CD14-positive monocyte (primary cell): ENCODE data around the gene NDRG4. TPM values are rescaled to one million over a fixed set of nuclear protein-coding genes. Genes with fewer than 3 reads are reported as not detected.

Source experiments
- DNase-seq, 3 donors: peaks; one replicate each; pipeline ENCODE4 v3.0.0-alpha.2; 2011 to 2022
- H2AFZ ChIP-seq: 2 replicates; pipeline ENCODE4 v1.6.0; 2012; ENCODE audit warnings: mild to moderate bottlenecking, low read depth, low read length, inconsistent platforms; ENCODE audit not compliant: insufficient read depth, poor library complexity, severe bottlenecking
- H3K27ac ChIP-seq, 2 donors: 1 replicate in 1 of 2; 2 replicates in 1 of 2; pipeline ENCODE4 v1.5.1; 2012 to 2013; ENCODE audit warnings: low read length in 2 of 2, control low read depth in 1 of 2, inconsistent platforms in 1 of 2, low read depth in 1 of 2, mild to moderate bottlenecking in 1 of 2
- H3K27me3 ChIP-seq, 2 donors: one replicate each; pipeline versions ENCODE4 v1.6.0 to v1.6.1; 2011 to 2013; ENCODE audit warnings: low read length in 2 of 2; ENCODE audit not compliant: control insufficient read depth in 2 of 2, insufficient read depth in 2 of 2
- H3K36me3 ChIP-seq, 2 donors: replicated peaks in 1 of 2; 1 replicate in 1 of 2; 2 replicates in 1 of 2; pipeline versions ENCODE4 v1.5.1 to v1.6.1; 2012 to 2013; ENCODE audit warnings: low read length in 2 of 2, control low read depth in 1 of 2, inconsistent platforms in 1 of 2, mild to moderate bottlenecking in 1 of 2; ENCODE audit not compliant: insufficient read depth in 2 of 2, control insufficient read depth in 1 of 2
- H3K4me1 ChIP-seq, 2 donors: 1 replicate in 1 of 2; 2 replicates in 1 of 2; pipeline versions ENCODE4 v1.5.1 to v1.6.1; 2012 to 2013; ENCODE audit warnings: low read length in 2 of 2, control low read depth in 1 of 2, inconsistent platforms in 1 of 2, mild to moderate bottlenecking in 1 of 2, moderate library complexity in 1 of 2; ENCODE audit not compliant: insufficient read depth in 2 of 2, control insufficient read depth in 1 of 2
- H3K4me2 ChIP-seq: replicated peaks from 2 replicates; pipeline ENCODE3; 2012; ENCODE audit warnings: low read length, moderate library complexity, mild to moderate bottlenecking; ENCODE audit not compliant: poor library complexity, severe bottlenecking; ENCODE audit errors: extremely low read depth
- H3K4me3 ChIP-seq, 3 experiments: fragments of 200-600 bp in 1 of 3; sonication (generic) in 1 of 3; replicated peaks in 1 of 3; 1 replicate in 2 of 3; 2 replicates in 1 of 3; pipeline ENCODE4 v1.5.1; 2011 to 2013; ENCODE audit warnings: low read length in 3 of 3, mild to moderate bottlenecking in 3 of 3, control low read depth in 2 of 3, low read depth in 2 of 3, inconsistent platforms in 1 of 3, moderate library complexity in 1 of 3
- H3K79me2 ChIP-seq: 2 replicates; pipeline ENCODE4 v1.6.0; 2012; ENCODE audit warnings: mild to moderate bottlenecking, control low read depth, inconsistent platforms, low read length, moderate library complexity; ENCODE audit not compliant: insufficient read depth
- H3K9ac ChIP-seq: 2 replicates; pipeline ENCODE4 v1.6.0; 2017; ENCODE audit warnings: low read length, mild to moderate bottlenecking; ENCODE audit not compliant: insufficient read depth, poor library complexity, severe bottlenecking
- H3K9me3 ChIP-seq, 2 donors: replicated peaks in 1 of 2; 1 replicate in 1 of 2; 2 replicates in 1 of 2; pipeline versions ENCODE4 v1.5.1 to v1.6.1; 2012 to 2013; ENCODE audit warnings: low read length in 2 of 2, control low read depth in 1 of 2; ENCODE audit not compliant: control insufficient read depth in 1 of 2, insufficient read depth in 1 of 2
- H4K20me1 ChIP-seq: 2 replicates; pipeline ENCODE4 v1.6.0; 2012; ENCODE audit warnings: mild to moderate bottlenecking, low read length, control low read depth, moderate library complexity; ENCODE audit not compliant: insufficient read depth
- H3K27ac Mint-ChIP-seq, 7 donors: one replicate each; pipeline ENCODE4 v1.8.0; 2020; ENCODE audit warnings: mild to moderate bottlenecking in 7 of 7, mixed read lengths in 7 of 7, moderate library complexity in 6 of 7, inconsistent platforms in 2 of 7
- H3K27me3 Mint-ChIP-seq, 3 donors: one replicate each; pipeline ENCODE4 v1.8.0; 2021 to 2022; ENCODE audit warnings: low read depth in 3 of 3, mild to moderate bottlenecking in 3 of 3, mixed read lengths in 3 of 3, moderate library complexity in 3 of 3, inconsistent platforms in 1 of 3
- H3K36me3 Mint-ChIP-seq, 2 donors: one replicate each; pipeline ENCODE4 v1.8.0; 2020; ENCODE audit warnings: mixed read lengths in 2 of 2, inconsistent platforms in 1 of 2, mild to moderate bottlenecking in 1 of 2
- H3K4me1 Mint-ChIP-seq: one replicate; pipeline ENCODE4 v1.8.0; 2020; ENCODE audit warnings: mild to moderate bottlenecking, mixed read lengths
- H3K4me3 Mint-ChIP-seq, 2 donors: one replicate each; pipeline ENCODE4 v1.8.0; 2020; ENCODE audit warnings: mild to moderate bottlenecking in 2 of 2, mixed read lengths in 2 of 2, moderate library complexity in 1 of 2
- H3K9me3 Mint-ChIP-seq, 7 donors: one replicate each; pipeline ENCODE4 v1.8.0; 2020 to 2022; ENCODE audit warnings: mixed read lengths in 7 of 7, mild to moderate bottlenecking in 6 of 7, moderate library complexity in 6 of 7, inconsistent platforms in 2 of 7
- CTCF ChIP-seq: fragments of 200-600 bp; IDR thresholded peaks from one replicate; pipeline ENCODE4 v1.8.0; 2022; ENCODE audit warnings: antibody characterized with exemption, mild to moderate bottlenecking
- WGBS: methylation state at CpG from one replicate; pipeline ENCODE4 v1.1.5; 2013; ENCODE audit warnings: missing lambda C conversion rate; ENCODE audit not compliant: insufficient coverage; 5-methylcytosine and 5-hydroxymethylcytosine counted together
- intact Hi-C, 2 donors: fragments of 100-400 bp; cut with micrococcal nuclease; formaldehyde crosslinking; loops; one replicate each; pipeline versions ENCODE4 v1.15.0 to v1.15.1; 2023
- polyA plus RNA-seq, 3 donors: library from polyadenylated mRNA; depleted of rRNA in 1 of 3; unstranded in 2 of 3; stranded (reverse) in 1 of 3; fragments of 300-500 nt in 2 of 3; fragments of >200 nt in 1 of 3; fragmentation: Illumina TruSeq in 2 of 3; gene quantifications; 1 replicate in 2 of 3; 2 replicates in 1 of 3; pipeline ENCODE4 v1.2.3, GENCODE V29; 2012 to 2021

The NDRG4 gene
- polyA plus RNA-seq, 3 donors = not detected

GRCh38 chr16:58518083-58518979 lies 18.4 kb downstream of the NDRG4 start:
- H3K36me3 ChIP-seq = peaks cover 56 to 67% of the 10 kb centered on the region in 2 donors
- H2AFZ ChIP-seq = no peak overlapping the region
- no peak overlapping the region for H3K4me2 ChIP-seq
- no peak overlapping the region for H3K27ac ChIP-seq
- no peak overlapping the region for H3K4me3 ChIP-seq
- no peak overlapping the region for H3K9ac ChIP-seq
- intact Hi-C loops = loop anchor here (5.0 to 10.0 kb wide), 3 partner anchors 106 to 146 kb away; partner anchors contain the start of gene CNOT1 (in 2 of the 2)
- H3K4me1 Mint-ChIP-seq = peaks cover 11% of the 10 kb centered on the region
- WGBS = 100% methylated on average over 4 of the region's 8 CpGs
- H3K4me1 ChIP-seq = peaks cover 13 to 21% of the 10 kb centered on the region in 2 donors
- no peaks in the 10 kb centered on the region for H3K27me3 Mint-ChIP-seq
- H3K79me2 ChIP-seq = no peaks in the 10 kb centered on the region
- DNase-seq = no peak
- H4K20me1 ChIP-seq = peaks cover 45% of the 10 kb centered on the region
- TF ChIP-seq CTCF = no peak
- no peaks in the 10 kb centered on the region for H3K9me3 Mint-ChIP-seq
- no peaks in the 10 kb centered on the region for H3K27me3 ChIP-seq
- H3K9me3 ChIP-seq = no peaks in the 10 kb centered on the region
- no peak overlapping the region for H3K4me3 Mint-ChIP-seq
- peaks cover 57 to 58% of the 10 kb centered on the region in 2 donors for H3K36me3 Mint-ChIP-seq
- peak overlapping the region in 2 of 7 donors; percentile 18 to 81 for H3K27ac Mint-ChIP-seq

GRCh38 chr16:58518980-58519368 lies 19.0 kb downstream of the NDRG4 start:
- no peaks in the 10 kb centered on the region for H3K9me3 Mint-ChIP-seq
- no peak for DNase-seq
- H3K27ac Mint-ChIP-seq = no peak overlapping the region
- no peak overlapping the region for H3K4me2 ChIP-seq
- no peak overlapping the region for H2AFZ ChIP-seq
- H3K36me3 ChIP-seq = peaks cover 61 to 73% of the 10 kb centered on the region in 2 donors
- TF ChIP-seq CTCF = no peak
- intact Hi-C loops = loop anchor here (5.0 to 10.0 kb wide), 3 partner anchors 106 to 146 kb away; partner anchors contain the start of gene CNOT1 (in 2 of the 2)
- H4K20me1 ChIP-seq = peaks cover 46% of the 10 kb centered on the region
- H3K9ac ChIP-seq = no peak overlapping the region
- H3K36me3 Mint-ChIP-seq = peaks cover 62% of the 10 kb centered on the region in 2 donors
- H3K27me3 ChIP-seq = no peaks in the 10 kb centered on the region
- H3K27ac ChIP-seq = no peak overlapping the region
- no peak overlapping the region for H3K4me3 ChIP-seq
- H3K4me1 ChIP-seq = peaks cover 13 to 21% of the 10 kb centered on the region in 2 donors
- WGBS = no CpG with 5 or more reads among the region's 1 CpG
- peaks cover 11% of the 10 kb centered on the region for H3K4me1 Mint-ChIP-seq
- no peaks in the 10 kb centered on the region for H3K9me3 ChIP-seq
- no peak overlapping the region for H3K4me3 Mint-ChIP-seq
- no peaks in the 10 kb centered on the region for H3K27me3 Mint-ChIP-seq
- H3K79me2 ChIP-seq = no peaks in the 10 kb centered on the region
